Testis (tissue), 2 donors: ENCODE results near the gene CHKB.

ENCODE experiments used
- CTCF ChIP-seq, 3 experiments: fragments of 450-650 bp in 2 of 3; fragments of 200-600 bp in 1 of 3; sonication (generic) in 1 of 3; IDR thresholded peaks; one replicate each; pipeline ENCODE4 v1.5.1; 2016 to 2019; ENCODE audit warnings: antibody characterized with exemption in 3 of 3, mild to moderate bottlenecking in 2 of 3, moderate library complexity in 1 of 3
- POLR2A ChIP-seq: fragments of 450-650 bp; IDR thresholded peaks from one replicate; pipeline ENCODE4 v1.6.1; 2017; ENCODE audit warnings: antibody characterized with exemption, mild to moderate bottlenecking, moderate library complexity

GRCh38 chr22:50574383-50574755 is 8.3 kb downstream of the CHKB start:
- TF ChIP-seq CTCF (IDR thresholded peaks at IDR 0.05) (no peak), POLR2A (no peak)
